Body of pancreas (tissue), 4 donors: Measurements from ENCODE around the gene ALPI.

Experiments used
- POLR2A ChIP-seq, 3 donors: fragments of 450-650 bp; IDR thresholded peaks; one replicate each; pipeline ENCODE4 v1.6.1; 2016; ENCODE audit warnings: antibody characterized with exemption in 3 of 3, mild to moderate bottlenecking in 2 of 3
- TF ChIP-seq, protein P1 (sequence below), 7 experiments: fragments of 450-650 bp in 4 of 7; fragments of 200-600 bp in 3 of 7; sonication (generic) in 3 of 7; IDR thresholded peaks; one replicate each; pipeline ENCODE4 v1.5.1; 2016 to 2019; ENCODE audit warnings: antibody characterized with exemption in 7 of 7

DNA sequence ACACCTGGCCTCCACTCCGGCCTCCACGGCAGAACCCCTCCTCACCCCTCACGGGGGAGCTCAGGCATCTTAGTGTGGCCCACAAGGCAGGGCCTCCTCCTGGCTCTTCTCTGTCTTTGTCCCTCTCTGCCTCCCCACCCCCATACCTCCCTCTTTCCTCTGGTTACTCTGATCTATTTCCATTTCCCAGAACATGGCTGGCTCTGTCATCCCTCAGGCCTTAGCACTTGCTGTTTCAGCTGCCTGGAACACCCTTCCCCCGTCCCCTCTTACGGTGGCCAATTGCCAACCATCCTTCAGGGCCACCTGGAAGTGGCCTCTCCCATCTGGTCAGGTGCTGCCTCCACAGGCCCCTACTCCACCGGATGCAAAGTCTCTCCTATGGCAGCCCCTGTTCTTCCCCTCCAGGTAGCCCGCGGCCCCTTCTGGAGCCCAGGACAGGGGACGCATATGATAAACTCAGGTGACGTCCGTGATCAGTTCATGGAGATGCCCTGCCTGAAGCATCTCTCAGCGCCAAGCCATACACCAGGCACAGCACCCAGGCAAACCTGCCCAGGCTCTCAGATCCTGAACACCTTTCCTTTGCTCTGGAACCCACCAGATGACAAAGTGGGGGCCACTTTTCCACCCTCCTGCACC, 35.3 kb downstream of the ALPI start:
- TF ChIP-seq, protein P1, sequence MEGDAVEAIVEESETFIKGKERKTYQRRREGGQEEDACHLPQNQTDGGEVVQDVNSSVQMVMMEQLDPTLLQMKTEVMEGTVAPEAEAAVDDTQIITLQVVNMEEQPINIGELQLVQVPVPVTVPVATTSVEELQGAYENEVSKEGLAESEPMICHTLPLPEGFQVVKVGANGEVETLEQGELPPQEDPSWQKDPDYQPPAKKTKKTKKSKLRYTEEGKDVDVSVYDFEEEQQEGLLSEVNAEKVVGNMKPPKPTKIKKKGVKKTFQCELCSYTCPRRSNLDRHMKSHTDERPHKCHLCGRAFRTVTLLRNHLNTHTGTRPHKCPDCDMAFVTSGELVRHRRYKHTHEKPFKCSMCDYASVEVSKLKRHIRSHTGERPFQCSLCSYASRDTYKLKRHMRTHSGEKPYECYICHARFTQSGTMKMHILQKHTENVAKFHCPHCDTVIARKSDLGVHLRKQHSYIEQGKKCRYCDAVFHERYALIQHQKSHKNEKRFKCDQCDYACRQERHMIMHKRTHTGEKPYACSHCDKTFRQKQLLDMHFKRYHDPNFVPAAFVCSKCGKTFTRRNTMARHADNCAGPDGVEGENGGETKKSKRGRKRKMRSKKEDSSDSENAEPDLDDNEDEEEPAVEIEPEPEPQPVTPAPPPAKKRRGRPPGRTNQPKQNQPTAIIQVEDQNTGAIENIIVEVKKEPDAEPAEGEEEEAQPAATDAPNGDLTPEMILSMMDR (IDR thresholded peaks at IDR 0.05), result no peak
- TF ChIP-seq POLR2A (IDR thresholded peaks at IDR 0.05), result no peak
